Right lobe of liver (tissue), 6 donors: ENCODE measurements around the gene EIF1. TPM values are rescaled to one million over a fixed set of nuclear protein-coding genes. Genes with fewer than 3 reads are reported as not detected.
A peak's percentile ranks its signal among the peaks of the same experiment; 100 is the strongest.

Source experiments
- ATAC-seq, 4 donors: fragments of 200-7000 bp; cut with Tn5 transposase; one replicate each; pipeline ENCODE4 v1.9.1; 2020; ENCODE audit warnings: mild to moderate bottlenecking in 4 of 4, moderate library complexity in 4 of 4
- DNase-seq, 3 donors: peaks; one replicate each; pipeline ENCODE4 v3.0.0-alpha.2; 2020
- H3K27ac ChIP-seq, 3 donors: fragments of 200-600 bp; one replicate each; pipeline ENCODE4 v1.8.0; 2022
- H3K27me3 ChIP-seq, 2 donors: fragments of 200-600 bp; one replicate each; pipeline ENCODE4 v1.8.0; 2022
- H3K36me3 ChIP-seq, 4 donors: fragments of 200-600 bp; sonication (generic) in 1 of 4; one replicate each; pipeline versions ENCODE4 v1.5.1 to v1.8.0; 2017 to 2022; ENCODE audit warnings: control low read depth in 1 of 4
- H3K4me1 ChIP-seq, 4 donors: fragments of 200-600 bp; sonication (generic) in 1 of 4; one replicate each; pipeline versions ENCODE4 v1.5.1 to v1.8.0; 2017 to 2022; ENCODE audit warnings: control low read depth in 1 of 4
- H3K4me3 ChIP-seq, 3 donors: fragments of 200-600 bp; one replicate each; pipeline ENCODE4 v1.8.0; 2022
- H3K9me3 ChIP-seq, 4 donors: fragments of 200-600 bp; sonication (generic) in 1 of 4; one replicate each; pipeline versions ENCODE4 v1.5.1 to v1.8.0; 2017 to 2022; ENCODE audit warnings: control low read depth in 1 of 4
- CTCF ChIP-seq, 4 donors: fragments of 200-600 bp in 3 of 4; fragments of 450-650 bp in 1 of 4; IDR thresholded peaks; one replicate each; pipeline versions ENCODE4 v1.5.1 to v1.8.0; 2016 to 2022; ENCODE audit warnings: antibody characterized with exemption in 4 of 4, mild to moderate bottlenecking in 2 of 4
- POLR2A ChIP-seq: fragments of 450-650 bp; IDR thresholded peaks from one replicate; pipeline ENCODE4 v1.6.1; 2017; ENCODE audit warnings: antibody characterized with exemption, mild to moderate bottlenecking
- WGBS: methylation state at CpG from one replicate; pipeline ENCODE4 v1.1.6; 2018; ENCODE audit warnings: low coverage, low lambda C conversion rate; ENCODE audit not compliant: insufficient coverage; ENCODE audit errors: missing lambda C conversion rate; 5-methylcytosine and 5-hydroxymethylcytosine counted together
- intact Hi-C, 2 donors: fragments of 100-400 bp; cut with DNase I; formaldehyde crosslinking; loops; one replicate each; pipeline versions ENCODE4 v1.11.2 to v1.14.1; 2022
- total RNA-seq, 6 experiments: library from RNA; depleted of rRNA in 2 of 6; stranded (reverse); fragments of >200 nt in 2 of 6; fragmentation: NEBNext Ultra II Directional in 3 of 6; extraction: Animal tissue kit (Norgen Biotek cat#: 25700) in 3 of 6; gene quantifications; one replicate each; pipeline versions ENCODE4 v1.1.0 to v1.2.4, GENCODE V29; 2016 to 2023
- donor health status: DM: no; HTN: yes; CAD: no.
- donor health status: DM: no; HTN: no; CAD: no.
- donor health status: DM: no; HTN: no; CAD: no.
- donor health status: DM: no; HTN: yes; CAD: no.
- donor health status: DM: no; HTN: yes; CAD: no.

The EIF1 gene
- total RNA-seq, 6 experiments from 2014 or later = 284 to 454 (median 404) TPM

- Histone ChIP-seq H3K36me3 (no peaks in the 10 kb centered on the region), H3K4me1 (no peaks in the 10 kb centered on the region), H3K27me3 (no peaks in the 10 kb centered on the region), H3K9me3 (no peaks in the 10 kb centered on the region), H3K27ac (no peak overlapping the region), H3K4me3 (no peak overlapping the region)
- WGBS = 59% methylated on average over 8 of the region's 10 CpGs
- TF ChIP-seq CTCF (IDR thresholded peaks at IDR 0.05) (no peak), POLR2A (no peak)
- DNase-seq (no peak), ATAC-seq (no peak)
- intact Hi-C loops = loop anchor here in 1 of 2 donors (5.0 kb wide), 1 partner anchor 244 kb away; no protein-coding TSS in a partner anchor
Observed at GRCh38 chr17:41707803-41708669, 19.4 kb downstream of the EIF1 start.

- no peaks in the 10 kb centered on the region for H3K36me3 ChIP-seq
- DNase-seq (no peak), ATAC-seq (no peak)
- 62% methylated on average over 8 of the region's 8 CpGs for WGBS
- no peaks in the 10 kb centered on the region for H3K9me3 ChIP-seq
- no peaks in the 10 kb centered on the region for H3K4me1 ChIP-seq
- no peak overlapping the region for H3K4me3 ChIP-seq
- intact Hi-C loops = no loop called here
- TF ChIP-seq CTCF (IDR thresholded peaks at IDR 0.05) (no peak), POLR2A (no peak)
- no peaks in the 10 kb centered on the region for H3K27me3 ChIP-seq
- H3K27ac ChIP-seq = no peak overlapping the region
Observed at GRCh38 chr17:41710472-41711090, 21.9 kb downstream of the EIF1 start.

GRCh38 chr17:41711669-41712400 lies 23.1 kb downstream of the EIF1 start, which contains the start of gene GAST:
GAST (plus strand) TSS chr17:41712331; CDS start chr17:41715437, 3,106 bp downstream.
- Histone ChIP-seq H3K4me3 (no peak within 1 kb of the TSS), H3K27me3 (no peaks in the 10 kb centered on the region), H3K4me1 (no peaks in the 10 kb centered on the region), H3K9me3 (no peaks in the 10 kb centered on the region), H3K36me3 (no peaks in the 10 kb centered on the region), H3K27ac (no peak within 1 kb of the TSS)
- TF ChIP-seq CTCF (IDR thresholded peaks at IDR 0.05) (no peak), POLR2A (no peak)
- ATAC-seq = no peak
- no peak for DNase-seq
- WGBS = 80% methylated on average over 5 of the region's 12 CpGs
- intact Hi-C loops = no loop called here

- WGBS = 63% methylated on average over 12 of the region's 15 CpGs
- intact Hi-C loops = no loop called here
- no peak for TF ChIP-seq CTCF (IDR thresholded peaks at IDR 0.05)
- TF ChIP-seq POLR2A = no peak
- Histone ChIP-seq H3K27me3 (no peaks in the 10 kb centered on the region), H3K27ac (no peak overlapping the region), H3K4me3 (no peak overlapping the region), H3K4me1 (no peaks in the 10 kb centered on the region), H3K36me3 (no peaks in the 10 kb centered on the region), H3K9me3 (no peaks in the 10 kb centered on the region)
- DNase-seq (no peak), ATAC-seq (peak in 2 of 4 donors; percentile 16 to 28)
Observed at GRCh38 chr17:41717408-41718286, 29.0 kb downstream of the EIF1 start.
